ENCODE measurements around the gene NEU3. TPM values are rescaled to one million over a fixed set of nuclear protein-coding genes. Genes with fewer than 3 reads are reported as not detected.

The NEU3 gene
- total and polyA plus RNA-seq, 2 experiments from 2014 or later: 2.5 to 6.2 TPM

GRCh38 chr11:74952752-74953151 lies 36.0 kb upstream of the NEU3 start:
- no peak for TF ChIP-seq EZH2 (IDR thresholded peaks at IDR 0.05; ENCODE audit: insufficient read depth, poor library complexity, severe bottlenecking)
- TF ChIP-seq EZH2phosphoT487 (IDR thresholded peaks at IDR 0.05; ENCODE audit: insufficient read depth, low read depth): no peak
- in situ Hi-C loops (cut with MboI): no loop called here
- H3K9me2 ChIP-seq (ENCODE audit: insufficient read depth): no peaks in the 10 kb centered on the region

GRCh38 chr11:74953451-74953850 lies 35.3 kb upstream of the NEU3 start:
- Histone ChIP-seq H3K27me3 (replicated peaks; ENCODE audit: insufficient read depth) (no peaks in the 10 kb centered on the region), H3K9me2 (ENCODE audit: insufficient read depth) (no peaks in the 10 kb centered on the region), H3K9me3 (ENCODE audit: low read depth) (no peaks in the 10 kb centered on the region), H4K20me1 (ENCODE audit: insufficient read depth) (peaks cover 3% of the 10 kb centered on the region; the same call in 1 of the 2 replicates), H3K27ac (no peak overlapping the region), H2AFZ (no peak overlapping the region), H3K4me3 (no peak overlapping the region), H3K9ac (no peak overlapping the region), H3F3A (ENCODE audit: insufficient read depth) (no peaks in the 10 kb centered on the region), H3K4me1 (ENCODE audit: insufficient read depth) (peaks cover 20% of the 10 kb centered on the region), H3K4me2 (ENCODE audit: unreplicated experiment) (no peak overlapping the region), H3K36me3 (ENCODE audit: low read depth) (no peaks in the 10 kb centered on the region), H3K79me2 (ENCODE audit: insufficient read depth) (peaks cover 97% of the 10 kb centered on the region)
- TF ChIP-seq EZH2phosphoT487 (IDR thresholded peaks at IDR 0.05; ENCODE audit: insufficient read depth, low read depth) (no peak), EZH2 (IDR thresholded peaks at IDR 0.05; ENCODE audit: insufficient read depth, poor library complexity, severe bottlenecking) (no peak)
- no peak for DNase-seq
- 97 to 98% methylated on average over 5 of the region's 5 CpGs for WGBS, 2 experiments (ENCODE audit: low coverage in 1 of 2, low lambda C conversion rate in 2 of 2, missing lambda C conversion rate in 2 of 2)
- in situ Hi-C loops (cut with MboI): no loop called here

More at GRCh38 chr11:74952752-74953151, 36.0 kb upstream of the NEU3 start:
- Histone ChIP-seq H3K27me3 (replicated peaks; ENCODE audit: insufficient read depth) (no peaks in the 10 kb centered on the region), H3K4me3 (no peak overlapping the region), H3K79me2 (ENCODE audit: insufficient read depth) (peaks cover 97% of the 10 kb centered on the region), H3K4me1 (ENCODE audit: insufficient read depth) (peaks cover 17% of the 10 kb centered on the region), H3K9ac (no peak overlapping the region), H2AFZ (no peak overlapping the region), H3K27ac (no peak overlapping the region), H3F3A (ENCODE audit: insufficient read depth) (no peaks in the 10 kb centered on the region), H3K36me3 (ENCODE audit: low read depth) (no peaks in the 10 kb centered on the region), H3K4me2 (ENCODE audit: unreplicated experiment) (no peak overlapping the region), H4K20me1 (ENCODE audit: insufficient read depth) (peaks cover 3% of the 10 kb centered on the region; the same call in 1 of the 2 replicates), H3K9me3 (ENCODE audit: low read depth) (no peaks in the 10 kb centered on the region)
- WGBS, 2 experiments (ENCODE audit: low coverage in 1 of 2, low lambda C conversion rate in 2 of 2, missing lambda C conversion rate in 2 of 2): 72 to 83% methylated on average over 2 of the region's 2 CpGs
- no peak for DNase-seq

GRCh38 chr11:74954199-74954598 lies 34.5 kb upstream of the NEU3 start:
- H4K20me1 ChIP-seq (ENCODE audit: insufficient read depth): peaks cover 3% of the 10 kb centered on the region; the same call in 1 of the 2 replicates
- no peaks in the 10 kb centered on the region for H3K9me2 ChIP-seq (ENCODE audit: insufficient read depth)
- no peaks in the 10 kb centered on the region for H3F3A ChIP-seq (ENCODE audit: insufficient read depth)
- DNase-seq: no peak
- H3K79me2 ChIP-seq (ENCODE audit: insufficient read depth): peaks cover 100% of the 10 kb centered on the region
- H3K9me3 ChIP-seq (ENCODE audit: low read depth): no peaks in the 10 kb centered on the region
- H3K27ac ChIP-seq: no peak overlapping the region
- H3K9ac ChIP-seq: no peak overlapping the region
- in situ Hi-C loops (cut with MboI): no loop called here
- peaks cover 26% of the 10 kb centered on the region for H3K4me1 ChIP-seq (ENCODE audit: insufficient read depth)
- no peaks in the 10 kb centered on the region for H3K27me3 ChIP-seq (replicated peaks; ENCODE audit: insufficient read depth)
- no peak for TF ChIP-seq EZH2 (IDR thresholded peaks at IDR 0.05; ENCODE audit: insufficient read depth, poor library complexity, severe bottlenecking)
- no peak for TF ChIP-seq EZH2phosphoT487 (IDR thresholded peaks at IDR 0.05; ENCODE audit: insufficient read depth, low read depth)
- 100% methylated on average over 1 of the region's 1 CpG for WGBS, 2 experiments (ENCODE audit: low coverage in 1 of 2, low lambda C conversion rate in 2 of 2, missing lambda C conversion rate in 2 of 2)
- no peak overlapping the region for H3K4me3 ChIP-seq
- H2AFZ ChIP-seq: no peak overlapping the region
- H3K4me2 ChIP-seq (ENCODE audit: unreplicated experiment): no peak overlapping the region
- H3K36me3 ChIP-seq (ENCODE audit: low read depth): no peaks in the 10 kb centered on the region

- H2AFZ ChIP-seq: no peak overlapping the region
- H3K9me3 ChIP-seq (ENCODE audit: low read depth): no peaks in the 10 kb centered on the region
- no peak overlapping the region for H3K4me3 ChIP-seq
- DNase-seq: no peak
- peaks cover 13% of the 10 kb centered on the region; the same call in 1 of the 2 replicates for H3K4me1 ChIP-seq (ENCODE audit: insufficient read depth)
- no peaks in the 10 kb centered on the region; the same call in 1 of the 2 replicates for H3K36me3 ChIP-seq (ENCODE audit: low read depth)
- H3K27ac ChIP-seq: no peak overlapping the region
- no peak overlapping the region for H3K9ac ChIP-seq
- no peaks in the 10 kb centered on the region for H3K9me2 ChIP-seq (ENCODE audit: insufficient read depth)
- in situ Hi-C loops (cut with MboI): no loop called here
- 55% methylated on average over 4 of the region's 4 CpGs for WGBS, 2 experiments (ENCODE audit: low coverage in 1 of 2, low lambda C conversion rate in 2 of 2, missing lambda C conversion rate in 2 of 2)
- TF ChIP-seq EZH2 (IDR thresholded peaks at IDR 0.05; ENCODE audit: insufficient read depth, poor library complexity, severe bottlenecking) (no peak), EZH2phosphoT487 (IDR thresholded peaks at IDR 0.05; ENCODE audit: insufficient read depth, low read depth) (no peak)
- no peaks in the 10 kb centered on the region for H3F3A ChIP-seq (ENCODE audit: insufficient read depth)
- peaks cover 13% of the 10 kb centered on the region; the same call in 1 of the 2 replicates for H4K20me1 ChIP-seq (ENCODE audit: insufficient read depth)
- H3K4me2 ChIP-seq (ENCODE audit: unreplicated experiment): no peak overlapping the region
- H3K27me3 ChIP-seq (replicated peaks; ENCODE audit: insufficient read depth): no peaks in the 10 kb centered on the region
- H3K79me2 ChIP-seq (ENCODE audit: insufficient read depth): peaks cover 100% of the 10 kb centered on the region
Observed at GRCh38 chr11:74956397-74957015, 32.2 kb upstream of the NEU3 start.
